Measurements from ENCODE around the gene SORCS2. TPM values are rescaled to one million over a fixed set of nuclear protein-coding genes. Genes with fewer than 3 reads are reported as not detected.

The SORCS2 gene
- total and polyA plus RNA-seq, 4 donors: 2.2 to 7.7 (median 2.5) TPM

GRCh38 chr4:7530932-7531639, 338.7 kb downstream of the SORCS2 start:
- Histone ChIP-seq H3K9me3 (ENCODE audit: control insufficient read depth in 4 of 4, insufficient read depth in 3 of 4, low read length in 3 of 4) (peaks cover 0 to 7% (median 0%) of the 10 kb centered on the region in 4 donors), H3K9ac (ENCODE audit: insufficient read depth in 1 of 2, low read length in 2 of 2) (no peak overlapping the region), H3K4me1 (ENCODE audit: control insufficient read depth in 5 of 5, insufficient read depth in 5 of 5, low read length in 5 of 5) (peaks cover 0 to 7% (median 0%) of the 10 kb centered on the region in 5 donors), H3K36me3 (ENCODE audit: control insufficient read depth in 4 of 4, insufficient read depth in 4 of 4, low read length in 4 of 4) (no peaks in the 10 kb centered on the region), H3K27ac (ENCODE audit: low read depth in 1 of 2, low read length in 1 of 2) (no peak overlapping the region), H3K27me3 (ENCODE audit: control insufficient read depth in 3 of 3, insufficient read depth in 3 of 3, low read length in 2 of 3) (peaks cover 0 to under 1% (median 0%) of the 10 kb centered on the region in 3 donors), H3K4me3 (no peak overlapping the region)
- TF ChIP-seq, protein P1, sequence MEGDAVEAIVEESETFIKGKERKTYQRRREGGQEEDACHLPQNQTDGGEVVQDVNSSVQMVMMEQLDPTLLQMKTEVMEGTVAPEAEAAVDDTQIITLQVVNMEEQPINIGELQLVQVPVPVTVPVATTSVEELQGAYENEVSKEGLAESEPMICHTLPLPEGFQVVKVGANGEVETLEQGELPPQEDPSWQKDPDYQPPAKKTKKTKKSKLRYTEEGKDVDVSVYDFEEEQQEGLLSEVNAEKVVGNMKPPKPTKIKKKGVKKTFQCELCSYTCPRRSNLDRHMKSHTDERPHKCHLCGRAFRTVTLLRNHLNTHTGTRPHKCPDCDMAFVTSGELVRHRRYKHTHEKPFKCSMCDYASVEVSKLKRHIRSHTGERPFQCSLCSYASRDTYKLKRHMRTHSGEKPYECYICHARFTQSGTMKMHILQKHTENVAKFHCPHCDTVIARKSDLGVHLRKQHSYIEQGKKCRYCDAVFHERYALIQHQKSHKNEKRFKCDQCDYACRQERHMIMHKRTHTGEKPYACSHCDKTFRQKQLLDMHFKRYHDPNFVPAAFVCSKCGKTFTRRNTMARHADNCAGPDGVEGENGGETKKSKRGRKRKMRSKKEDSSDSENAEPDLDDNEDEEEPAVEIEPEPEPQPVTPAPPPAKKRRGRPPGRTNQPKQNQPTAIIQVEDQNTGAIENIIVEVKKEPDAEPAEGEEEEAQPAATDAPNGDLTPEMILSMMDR (IDR thresholded peaks at IDR 0.05; ENCODE audit: control extremely low read depth, extremely low read depth): no peak
- 87 to 89% methylated on average over 15 to 17 of the region's 17 CpGs for WGBS, 2 donors
- ATAC-seq (ENCODE audit: insufficient read depth, low FRiP score) (no peak), DNase-seq (no peak)

GRCh38 chr4:7531640-7531994, 339.3 kb downstream of the SORCS2 start:
- no peak for DNase-seq
- no peak overlapping the region for H3K9ac ChIP-seq (ENCODE audit: insufficient read depth in 1 of 2, low read length in 2 of 2)
- no peaks in the 10 kb centered on the region for H3K36me3 ChIP-seq (ENCODE audit: control insufficient read depth in 4 of 4, insufficient read depth in 4 of 4, low read length in 4 of 4)
- H3K4me3 ChIP-seq: no peak overlapping the region
- TF ChIP-seq, protein P1 (IDR thresholded peaks at IDR 0.05; ENCODE audit: control extremely low read depth, extremely low read depth): no peak
- WGBS, 2 donors: 62 to 68% methylated on average over 8 of the region's 8 CpGs
- no peak for ATAC-seq (ENCODE audit: insufficient read depth, low FRiP score)
- H3K27me3 ChIP-seq (ENCODE audit: control insufficient read depth in 3 of 3, insufficient read depth in 3 of 3, low read length in 2 of 3): no peaks in the 10 kb centered on the region
- H3K27ac ChIP-seq (ENCODE audit: low read depth in 1 of 2, low read length in 1 of 2): no peak overlapping the region
- peaks cover 0 to 7% (median 0%) of the 10 kb centered on the region in 4 donors for H3K9me3 ChIP-seq (ENCODE audit: control insufficient read depth in 4 of 4, insufficient read depth in 3 of 4, low read length in 3 of 4)
- H3K4me1 ChIP-seq (ENCODE audit: control insufficient read depth in 5 of 5, insufficient read depth in 5 of 5, low read length in 5 of 5): peaks cover 0 to 7% (median 0%) of the 10 kb centered on the region in 5 donors

DNA sequence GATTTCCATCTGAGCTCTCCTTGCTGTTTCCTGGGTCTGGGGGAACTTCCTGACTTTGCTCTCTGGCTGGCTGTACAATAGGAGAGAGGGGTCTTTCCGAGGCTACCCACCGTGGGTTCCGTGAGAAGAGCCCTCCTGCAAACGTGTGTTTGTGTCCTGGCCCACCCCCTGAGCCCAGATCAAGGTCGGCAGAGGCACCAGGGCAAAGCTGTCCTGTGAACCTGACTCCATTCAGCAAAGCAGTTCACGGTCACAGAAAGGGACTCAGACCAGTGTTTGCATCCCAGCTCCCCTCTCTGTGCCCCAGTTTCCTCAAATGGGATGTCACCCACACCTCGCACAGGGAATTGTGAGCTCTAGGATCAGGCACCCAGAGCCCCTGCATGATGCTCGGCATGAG, 339.7 kb downstream of the SORCS2 start:
- DNase-seq: no peak
- Histone ChIP-seq H3K36me3 (ENCODE audit: control insufficient read depth in 4 of 4, insufficient read depth in 4 of 4, low read length in 4 of 4) (no peaks in the 10 kb centered on the region), H3K27me3 (ENCODE audit: control insufficient read depth in 3 of 3, insufficient read depth in 3 of 3, low read length in 2 of 3) (no peaks in the 10 kb centered on the region), H3K9ac (ENCODE audit: insufficient read depth in 1 of 2, low read length in 2 of 2) (no peak overlapping the region), H3K4me1 (ENCODE audit: control insufficient read depth in 5 of 5, insufficient read depth in 5 of 5, low read length in 5 of 5) (peaks cover 0 to 7% (median 0%) of the 10 kb centered on the region in 5 donors), H3K27ac (ENCODE audit: low read depth in 1 of 2, low read length in 1 of 2) (no peak overlapping the region), H3K9me3 (ENCODE audit: control insufficient read depth in 4 of 4, insufficient read depth in 3 of 4, low read length in 3 of 4) (peaks cover 0 to 7% (median 0%) of the 10 kb centered on the region in 4 donors), H3K4me3 (no peak overlapping the region)
- 61 to 68% methylated on average over 8 of the region's 8 CpGs for WGBS, 2 donors
- TF ChIP-seq, protein P1 (IDR thresholded peaks at IDR 0.05; ENCODE audit: control extremely low read depth, extremely low read depth): no peak
- ATAC-seq (ENCODE audit: insufficient read depth, low FRiP score): no peak
